Measurements from ENCODE around the gene EMC1. TPM values are rescaled to one million over a fixed set of nuclear protein-coding genes. Genes with fewer than 3 reads are reported as not detected.
"Not testable (repeated sequence)": the region's sequence is repeated elsewhere in the genome, so short reads cannot be mapped to it uniquely, and the experiment has no call there.

EMC1 gene
- total and polyA plus RNA-seq, 2 donors = 11.2 to 15.0 TPM

DNA sequence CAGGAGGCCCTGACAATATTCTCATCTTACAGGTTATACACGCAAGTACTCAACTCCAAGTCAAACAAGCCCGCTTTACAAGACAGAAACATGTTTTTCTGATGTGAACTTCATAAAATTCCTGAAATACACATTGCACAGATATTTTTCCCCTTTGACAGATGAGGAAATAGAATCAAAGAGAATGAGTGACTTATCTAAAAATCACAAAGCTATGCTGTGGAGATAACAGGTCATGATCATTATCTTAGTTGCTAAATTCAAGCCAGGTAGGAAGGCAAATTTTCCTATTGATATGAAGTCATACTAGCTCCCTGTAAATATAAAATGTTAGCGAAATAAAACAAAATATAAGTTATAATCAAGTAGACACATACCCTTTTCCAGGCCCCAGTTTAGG, 59.5 kb downstream of the EMC1 start:
- Histone ChIP-seq H3K36me3 (ENCODE audit: control insufficient read depth in 2 of 2, insufficient read depth in 2 of 2, low read length in 1 of 2) (peaks cover 73 to 79% of the 10 kb centered on the region in 2 donors), H3K27ac (ENCODE audit: low read depth in 1 of 2, low read length in 1 of 2) (no peak overlapping the region), H3K4me3 (ENCODE audit: low read length in 2 of 2) (no peak overlapping the region), H3K4me1 (ENCODE audit: control insufficient read depth in 2 of 2, insufficient read depth in 2 of 2, low read length in 2 of 2) (no peaks in the 10 kb centered on the region), H3K9me3 (ENCODE audit: control insufficient read depth in 2 of 2, insufficient read depth in 1 of 2, low read length in 1 of 2) (no peaks in the 10 kb centered on the region), H3K27me3 (ENCODE audit: control insufficient read depth in 2 of 2, insufficient read depth in 1 of 2, low read length in 1 of 2) (no peaks in the 10 kb centered on the region)
- 98% methylated on average over 3 of the region's 3 CpGs for WGBS
- DNase-seq (ENCODE audit: low read depth in 6 of 9, low spot score in 9 of 9) = no peak

DNA sequence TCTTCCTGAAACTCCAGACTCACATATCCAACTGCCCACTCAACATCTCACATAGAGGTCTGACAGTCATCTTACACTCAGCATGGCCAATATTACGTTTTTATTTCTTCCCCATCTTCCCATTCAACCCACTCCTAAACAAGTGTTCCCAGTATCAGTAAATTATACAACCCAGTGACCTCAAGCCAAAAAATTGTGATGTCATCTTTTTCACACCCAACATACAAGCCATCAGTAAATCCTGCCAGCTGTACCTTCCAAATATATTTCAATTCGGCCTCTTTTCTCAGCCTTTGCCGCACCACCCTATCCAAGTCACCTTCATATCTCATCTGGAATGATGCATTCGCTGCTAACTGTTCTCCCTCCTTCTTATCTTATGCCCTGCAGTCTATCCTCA, 60.9 kb downstream of the EMC1 start:
- WGBS = 98% methylated on average over 4 of the region's 4 CpGs
- no peaks in the 10 kb centered on the region for H3K9me3 ChIP-seq (ENCODE audit: control insufficient read depth in 2 of 2, insufficient read depth in 1 of 2, low read length in 1 of 2)
- peaks cover 76 to 78% of the 10 kb centered on the region in 2 donors for H3K36me3 ChIP-seq (ENCODE audit: control insufficient read depth in 2 of 2, insufficient read depth in 2 of 2, low read length in 1 of 2)
- no peak overlapping the region for H3K27ac ChIP-seq (ENCODE audit: low read depth in 1 of 2, low read length in 1 of 2)
- DNase-seq (ENCODE audit: low read depth in 6 of 9, low spot score in 9 of 9) = no peak
- no peaks in the 10 kb centered on the region for H3K27me3 ChIP-seq (ENCODE audit: control insufficient read depth in 2 of 2, insufficient read depth in 1 of 2, low read length in 1 of 2)
- H3K4me3 ChIP-seq (ENCODE audit: low read length in 2 of 2) = no peak overlapping the region
- no peaks in the 10 kb centered on the region for H3K4me1 ChIP-seq (ENCODE audit: control insufficient read depth in 2 of 2, insufficient read depth in 2 of 2, low read length in 2 of 2)

DNA sequence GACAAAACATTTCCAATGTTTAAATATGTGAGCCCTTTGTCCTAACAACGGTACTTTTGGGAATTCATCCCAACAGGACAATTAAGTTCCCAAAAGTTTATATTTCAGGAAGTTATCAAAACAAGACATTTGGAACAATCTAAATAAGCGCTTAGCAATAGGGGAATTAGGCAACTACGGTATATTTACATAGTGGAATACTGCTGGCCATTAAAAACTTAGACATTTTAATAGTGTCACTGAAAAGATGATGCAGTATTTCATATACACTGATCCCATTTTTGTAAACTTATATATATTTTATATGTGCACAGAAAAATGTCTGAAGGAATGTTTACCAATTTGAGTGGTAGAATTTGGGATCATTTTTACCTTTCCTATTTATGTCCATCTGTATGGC, 62.1 kb downstream of the EMC1 start:
- over 99% methylated on average over 3 of the region's 3 CpGs for WGBS
- DNase-seq (ENCODE audit: low read depth in 6 of 9, low spot score in 9 of 9) = no peak
- H3K4me3 ChIP-seq (ENCODE audit: low read length in 2 of 2) = no peak overlapping the region
- no peaks in the 10 kb centered on the region for H3K4me1 ChIP-seq (ENCODE audit: control insufficient read depth in 2 of 2, insufficient read depth in 2 of 2, low read length in 2 of 2)
- H3K27ac ChIP-seq (ENCODE audit: low read depth in 1 of 2, low read length in 1 of 2) = no peak overlapping the region
- no peaks in the 10 kb centered on the region for H3K9me3 ChIP-seq (ENCODE audit: control insufficient read depth in 2 of 2, insufficient read depth in 1 of 2, low read length in 1 of 2)
- no peaks in the 10 kb centered on the region for H3K27me3 ChIP-seq (ENCODE audit: control insufficient read depth in 2 of 2, insufficient read depth in 1 of 2, low read length in 1 of 2)
- peaks cover 75 to 79% of the 10 kb centered on the region in 2 donors for H3K36me3 ChIP-seq (ENCODE audit: control insufficient read depth in 2 of 2, insufficient read depth in 2 of 2, low read length in 1 of 2)

DNA sequence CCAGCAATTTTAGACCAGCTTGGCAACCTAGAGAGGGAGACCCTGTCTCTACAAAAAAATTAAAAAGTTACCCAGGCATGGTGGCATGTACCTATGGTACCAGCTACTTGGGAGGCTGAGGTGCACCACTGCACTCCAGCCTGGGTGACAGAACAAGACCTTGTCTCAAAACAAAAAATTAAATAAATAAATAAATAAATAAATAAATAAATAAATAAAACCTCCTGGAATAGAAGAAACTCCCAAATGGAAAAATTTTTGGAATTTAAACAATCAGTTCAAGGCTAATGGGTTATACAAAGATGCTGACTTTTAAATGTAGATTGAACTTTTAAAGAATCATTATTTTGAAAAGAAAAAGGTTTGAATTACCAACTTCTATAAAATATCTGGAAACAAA, 63.5 kb downstream of the EMC1 start:
- H3K27ac ChIP-seq (ENCODE audit: low read depth in 1 of 2, low read length in 1 of 2) = no peak overlapping the region
- no peak for DNase-seq (ENCODE audit: low read depth in 6 of 9, low spot score in 9 of 9)
- no peak overlapping the region for H3K4me3 ChIP-seq (ENCODE audit: low read length in 2 of 2)
- peaks cover 68 to 77% of the 10 kb centered on the region in 2 donors for H3K36me3 ChIP-seq (ENCODE audit: control insufficient read depth in 2 of 2, insufficient read depth in 2 of 2, low read length in 1 of 2)
- no peaks in the 10 kb centered on the region for H3K4me1 ChIP-seq (ENCODE audit: control insufficient read depth in 2 of 2, insufficient read depth in 2 of 2, low read length in 2 of 2)
- H3K27me3 ChIP-seq (ENCODE audit: control insufficient read depth in 2 of 2, insufficient read depth in 1 of 2, low read length in 1 of 2) = no peaks in the 10 kb centered on the region
- no peaks in the 10 kb centered on the region for H3K9me3 ChIP-seq (ENCODE audit: control insufficient read depth in 2 of 2, insufficient read depth in 1 of 2, low read length in 1 of 2)

DNA sequence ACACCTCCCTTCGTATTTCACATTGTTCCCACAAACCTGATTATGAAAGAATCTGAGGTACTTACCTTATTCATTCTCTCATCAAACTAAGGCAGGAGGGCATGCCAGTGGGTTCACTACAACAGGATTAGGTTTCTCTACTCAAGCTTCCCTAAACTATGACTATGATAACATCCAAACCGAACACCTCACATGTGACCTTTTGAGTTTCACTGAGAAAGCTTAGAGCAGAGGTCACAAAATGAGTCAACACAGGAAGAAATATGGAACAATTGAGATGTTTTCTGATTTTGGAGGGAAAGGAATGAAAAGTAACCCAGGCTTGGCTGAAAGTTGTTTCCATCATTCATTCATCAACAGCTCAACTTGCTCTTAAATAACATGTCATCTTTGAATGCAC, 65.3 kb downstream of the EMC1 start:
- peaks cover 68 to 69% of the 10 kb centered on the region in 2 donors for H3K36me3 ChIP-seq (ENCODE audit: control insufficient read depth in 2 of 2, insufficient read depth in 2 of 2, low read length in 1 of 2)
- no peak for DNase-seq (ENCODE audit: low read depth in 6 of 9, low spot score in 9 of 9)
- no peaks in the 10 kb centered on the region for H3K4me1 ChIP-seq (ENCODE audit: control insufficient read depth in 2 of 2, insufficient read depth in 2 of 2, low read length in 2 of 2)
- no peaks in the 10 kb centered on the region for H3K27me3 ChIP-seq (ENCODE audit: control insufficient read depth in 2 of 2, insufficient read depth in 1 of 2, low read length in 1 of 2)
- WGBS = 97% methylated on average over 2 of the region's 2 CpGs
- no peaks in the 10 kb centered on the region for H3K9me3 ChIP-seq (ENCODE audit: control insufficient read depth in 2 of 2, insufficient read depth in 1 of 2, low read length in 1 of 2)
- H3K4me3 ChIP-seq (ENCODE audit: low read length in 2 of 2) = no peak overlapping the region
- no peak overlapping the region for H3K27ac ChIP-seq (ENCODE audit: low read depth in 1 of 2, low read length in 1 of 2)

DNA sequence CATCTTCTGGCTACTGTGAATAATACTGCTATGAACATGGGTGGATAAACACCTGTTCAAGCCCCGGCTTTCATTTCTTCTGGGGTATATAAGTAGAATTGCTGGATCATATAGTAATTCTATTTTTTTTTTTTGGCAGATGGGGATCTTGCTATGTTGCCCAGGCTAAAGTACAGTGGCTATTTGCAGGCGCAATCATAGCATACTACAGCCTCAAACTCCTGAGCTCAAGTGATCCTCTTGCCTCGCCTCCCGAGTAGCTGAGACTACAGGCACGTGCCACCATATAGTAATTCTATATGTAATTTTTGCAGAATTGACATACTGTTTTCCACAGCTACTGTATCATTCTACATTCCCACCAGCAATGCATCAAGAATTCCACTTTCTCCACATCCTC, 69.1 kb downstream of the EMC1 start:
- Histone ChIP-seq H3K27ac (ENCODE audit: low read depth in 1 of 2, low read length in 1 of 2) (no peak overlapping the region), H3K4me3 (ENCODE audit: low read length in 2 of 2) (no peak overlapping the region), H3K27me3 (ENCODE audit: control insufficient read depth in 2 of 2, insufficient read depth in 1 of 2, low read length in 1 of 2) (no peaks in the 10 kb centered on the region), H3K4me1 (ENCODE audit: control insufficient read depth in 2 of 2, insufficient read depth in 2 of 2, low read length in 2 of 2) (peaks cover 0 to 2% of the 10 kb centered on the region in 2 donors), H3K9me3 (ENCODE audit: control insufficient read depth in 2 of 2, insufficient read depth in 1 of 2, low read length in 1 of 2) (no peaks in the 10 kb centered on the region), H3K36me3 (ENCODE audit: control insufficient read depth in 2 of 2, insufficient read depth in 2 of 2, low read length in 1 of 2) (peaks cover 59 to 65% of the 10 kb centered on the region in 2 donors)
- no peak for DNase-seq (ENCODE audit: low read depth in 6 of 9, low spot score in 9 of 9)
- over 99% methylated on average over 5 of the region's 5 CpGs for WGBS

DNA sequence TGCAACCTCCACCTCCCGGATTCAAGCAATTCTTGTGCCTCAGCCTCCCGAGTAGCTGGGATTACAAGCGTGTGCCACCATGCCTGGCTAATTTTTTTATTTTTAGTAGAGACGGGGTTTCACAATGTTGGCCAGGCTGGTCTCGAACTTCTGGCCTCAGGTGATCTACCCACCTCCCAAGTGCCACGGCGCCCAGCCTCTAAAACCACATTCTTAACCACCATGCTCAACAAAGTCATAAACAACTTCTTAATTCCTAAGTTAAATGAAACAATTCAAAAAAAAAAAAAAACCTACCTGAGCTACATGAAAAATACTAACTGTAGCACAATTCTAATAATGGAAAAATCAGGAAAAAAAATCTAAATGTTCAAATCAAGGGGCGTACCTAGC, 71.1 kb downstream of the EMC1 start:
- H3K27me3 ChIP-seq (ENCODE audit: control insufficient read depth in 2 of 2, insufficient read depth in 1 of 2, low read length in 1 of 2); DNase-seq (ENCODE audit: low read depth in 6 of 9, low spot score in 9 of 9); H3K9me3 ChIP-seq (ENCODE audit: control insufficient read depth in 2 of 2, insufficient read depth in 1 of 2, low read length in 1 of 2); H3K4me3 ChIP-seq (ENCODE audit: low read length in 2 of 2); H3K4me1 ChIP-seq (ENCODE audit: control insufficient read depth in 2 of 2, insufficient read depth in 2 of 2, low read length in 2 of 2): not testable (repeated sequence)
- WGBS = 67% methylated on average over 8 of the region's 8 CpGs
- Histone ChIP-seq H3K36me3 (ENCODE audit: control insufficient read depth in 2 of 2, insufficient read depth in 2 of 2, low read length in 1 of 2) (peaks cover 57 to 66% of the 10 kb centered on the region in 2 donors), H3K27ac (ENCODE audit: low read depth in 1 of 2, low read length in 1 of 2) (peak overlapping the region in 1 of 2 donors; percentile 73)

DNA sequence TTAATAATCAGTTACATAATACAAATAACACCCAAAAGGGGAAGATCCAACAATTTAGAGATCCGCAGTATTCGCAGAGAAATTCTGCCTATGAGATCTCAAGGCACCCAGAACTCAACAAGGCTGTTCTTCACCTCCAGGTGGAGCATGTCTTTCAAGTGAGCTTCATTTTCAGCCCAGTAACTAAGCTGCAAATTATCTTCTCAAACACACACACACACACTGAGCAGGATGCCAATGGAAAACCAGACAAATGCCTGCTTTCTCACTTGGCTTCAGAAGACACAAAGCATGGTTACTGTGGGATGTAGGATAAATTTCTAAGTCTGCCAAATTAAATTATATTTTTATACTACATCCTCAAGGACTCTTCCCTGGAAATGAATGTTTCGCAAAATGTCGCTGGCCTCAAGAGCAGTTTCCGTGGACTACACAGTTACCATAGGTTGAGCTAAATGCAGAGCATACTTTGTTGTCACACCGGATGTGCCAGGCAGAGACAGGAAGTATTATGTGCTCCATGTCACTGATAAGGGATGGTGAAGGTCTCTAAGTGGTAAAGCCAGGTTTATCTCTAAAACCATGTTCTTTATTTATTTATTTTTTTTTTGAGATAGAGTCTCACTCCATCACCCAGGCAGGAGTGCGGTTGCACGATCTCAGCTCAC, 71.6 kb downstream of the EMC1 start:
- WGBS = 52% methylated on average over 8 of the region's 8 CpGs
- Histone ChIP-seq H3K27ac (ENCODE audit: low read depth in 1 of 2, low read length in 1 of 2) (peak overlapping the region; percentile 76 to 87), H3K4me1 (ENCODE audit: control insufficient read depth in 2 of 2, insufficient read depth in 2 of 2, low read length in 2 of 2) (peaks cover 0 to 2% of the 10 kb centered on the region in 2 donors), H3K27me3 (ENCODE audit: control insufficient read depth in 2 of 2, insufficient read depth in 1 of 2, low read length in 1 of 2) (no peaks in the 10 kb centered on the region), H3K4me3 (ENCODE audit: low read length in 2 of 2) (no peak overlapping the region), H3K9me3 (ENCODE audit: control insufficient read depth in 2 of 2, insufficient read depth in 1 of 2, low read length in 1 of 2) (no peaks in the 10 kb centered on the region), H3K36me3 (ENCODE audit: control insufficient read depth in 2 of 2, insufficient read depth in 2 of 2, low read length in 1 of 2) (peaks cover 56 to 66% of the 10 kb centered on the region in 2 donors)
- DNase-seq (ENCODE audit: low read depth in 6 of 9, low spot score in 9 of 9) = peak in 8 of 9 donors; percentile 7 to 71 (median 34)

DNA sequence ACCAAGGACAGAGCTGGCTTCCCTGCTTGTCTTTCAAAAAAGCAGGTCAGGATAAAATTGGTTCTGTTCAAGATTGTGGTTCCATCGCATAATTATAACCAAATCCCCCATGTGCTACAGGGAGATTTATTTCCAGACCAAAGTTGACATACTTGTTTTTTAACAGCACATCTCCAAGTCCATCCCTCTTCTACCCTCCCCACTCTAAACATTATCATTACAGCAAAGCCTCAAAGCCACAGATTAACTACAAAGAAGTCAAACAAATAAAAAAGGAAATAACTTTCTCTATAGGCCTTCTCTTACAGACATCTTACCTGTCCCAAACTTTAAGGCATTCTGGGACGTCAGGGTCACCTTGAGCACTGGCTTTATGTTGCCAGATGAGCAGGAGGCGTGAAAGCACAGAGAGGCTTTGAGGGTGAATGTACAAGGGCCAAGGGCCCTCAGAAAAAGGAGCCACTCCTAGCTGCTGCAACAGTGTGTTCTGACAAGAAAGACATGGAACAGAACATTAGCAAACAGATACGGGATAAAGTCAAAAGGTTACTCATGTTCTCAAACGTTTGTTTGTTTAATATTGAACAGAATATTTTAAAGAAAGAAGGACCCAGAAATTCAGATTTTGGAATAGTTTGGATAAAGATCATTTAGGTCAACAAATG, 72.5 kb downstream of the EMC1 start:
- H3K9me3 ChIP-seq (ENCODE audit: control insufficient read depth in 2 of 2, insufficient read depth in 1 of 2, low read length in 1 of 2) = no peaks in the 10 kb centered on the region
- no peak overlapping the region for H3K4me3 ChIP-seq (ENCODE audit: low read length in 2 of 2)
- no peak for DNase-seq (ENCODE audit: low read depth in 6 of 9, low spot score in 9 of 9)
- H3K27me3 ChIP-seq (ENCODE audit: control insufficient read depth in 2 of 2, insufficient read depth in 1 of 2, low read length in 1 of 2) = no peaks in the 10 kb centered on the region
- peaks cover 0 to 2% of the 10 kb centered on the region in 2 donors for H3K4me1 ChIP-seq (ENCODE audit: control insufficient read depth in 2 of 2, insufficient read depth in 2 of 2, low read length in 2 of 2)
- H3K27ac ChIP-seq (ENCODE audit: low read depth in 1 of 2, low read length in 1 of 2) = peak overlapping the region in 1 of 2 donors; percentile 9
- WGBS = 95% methylated on average over 5 of the region's 5 CpGs
- peaks cover 56 to 66% of the 10 kb centered on the region in 2 donors for H3K36me3 ChIP-seq (ENCODE audit: control insufficient read depth in 2 of 2, insufficient read depth in 2 of 2, low read length in 1 of 2)
